Esophagus squamous epithelium (tissue), 4 donors: Measurements from ENCODE around the gene SSRP1.

Experiments used
- POLR2A ChIP-seq, 4 donors: fragments of 450-650 bp; IDR thresholded peaks; one replicate each; pipeline ENCODE4 v1.6.1; 2017; ENCODE audit warnings: antibody characterized with exemption in 4 of 4, mild to moderate bottlenecking in 4 of 4, moderate library complexity in 3 of 4
- TF ChIP-seq, protein P1 (sequence below), 6 experiments: fragments of 450-650 bp in 4 of 6; fragments of 200-600 bp in 2 of 6; sonication (generic) in 2 of 6; IDR thresholded peaks; one replicate each; pipeline ENCODE4 v1.5.1; 2016 to 2019; ENCODE audit warnings: antibody characterized with exemption in 6 of 6, mild to moderate bottlenecking in 4 of 6, moderate library complexity in 4 of 6

DNA sequence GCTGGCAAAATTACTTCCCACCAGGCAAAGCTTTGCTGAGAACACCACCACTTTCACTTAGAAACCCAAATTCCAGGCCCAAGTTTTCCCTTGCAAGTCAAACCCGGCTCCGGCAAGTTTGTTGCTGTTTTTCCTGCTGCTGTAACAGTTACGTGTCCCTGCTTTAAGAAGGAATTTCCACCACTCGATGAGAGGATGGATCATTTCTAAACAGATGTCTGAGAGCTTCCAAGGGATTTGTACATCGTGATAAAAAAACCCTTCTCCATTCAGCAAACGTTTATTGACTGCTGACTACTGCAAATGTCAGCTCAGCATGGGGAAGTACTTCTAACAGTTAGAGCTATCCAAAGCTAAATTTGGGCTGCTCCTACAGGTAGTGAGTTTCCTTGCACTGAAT is 22.2 kb upstream of the SSRP1 start:
- no peak for TF ChIP-seq POLR2A (IDR thresholded peaks at IDR 0.05)
- TF ChIP-seq, protein P1, sequence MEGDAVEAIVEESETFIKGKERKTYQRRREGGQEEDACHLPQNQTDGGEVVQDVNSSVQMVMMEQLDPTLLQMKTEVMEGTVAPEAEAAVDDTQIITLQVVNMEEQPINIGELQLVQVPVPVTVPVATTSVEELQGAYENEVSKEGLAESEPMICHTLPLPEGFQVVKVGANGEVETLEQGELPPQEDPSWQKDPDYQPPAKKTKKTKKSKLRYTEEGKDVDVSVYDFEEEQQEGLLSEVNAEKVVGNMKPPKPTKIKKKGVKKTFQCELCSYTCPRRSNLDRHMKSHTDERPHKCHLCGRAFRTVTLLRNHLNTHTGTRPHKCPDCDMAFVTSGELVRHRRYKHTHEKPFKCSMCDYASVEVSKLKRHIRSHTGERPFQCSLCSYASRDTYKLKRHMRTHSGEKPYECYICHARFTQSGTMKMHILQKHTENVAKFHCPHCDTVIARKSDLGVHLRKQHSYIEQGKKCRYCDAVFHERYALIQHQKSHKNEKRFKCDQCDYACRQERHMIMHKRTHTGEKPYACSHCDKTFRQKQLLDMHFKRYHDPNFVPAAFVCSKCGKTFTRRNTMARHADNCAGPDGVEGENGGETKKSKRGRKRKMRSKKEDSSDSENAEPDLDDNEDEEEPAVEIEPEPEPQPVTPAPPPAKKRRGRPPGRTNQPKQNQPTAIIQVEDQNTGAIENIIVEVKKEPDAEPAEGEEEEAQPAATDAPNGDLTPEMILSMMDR (IDR thresholded peaks at IDR 0.05), result no peak
